Bronchial epithelial cell (primary cell): ENCODE results near the gene ALKBH1. TPM values are rescaled to one million over a fixed set of nuclear protein-coding genes. Genes with fewer than 3 reads are reported as not detected.

Experiments used
- DNase-seq: peaks from one replicate; pipeline ENCODE4 v3.0.0-alpha.2; 2010; ENCODE audit warnings: low read depth
- FAIRE-seq: peaks from 2 replicates; lab custom pipeline; 2011; peaks lifted over from hg19 to GRCh38; lab: Jason Lieb, UNC
- H3K27me3 ChIP-seq: 2 replicates; pipeline ENCODE4 v1.5.1; 2011; ENCODE audit warnings: low read length; ENCODE audit not compliant: control insufficient read depth, insufficient read depth
- H3K36me3 ChIP-seq: 2 replicates; pipeline ENCODE4 v1.5.1; 2011; ENCODE audit warnings: low read length; ENCODE audit not compliant: control insufficient read depth, insufficient read depth
- H3K4me3 ChIP-seq: 2 replicates; pipeline ENCODE4 v1.5.1; 2011; ENCODE audit warnings: mild to moderate bottlenecking, low read depth, low read length, control low read depth
- total RNA-seq: library from RNA; depleted of rRNA; stranded (reverse); fragments of >200 nt; gene quantifications from 2 replicates; pipeline ENCODE4 v1.2.1, GENCODE V29; 2014
- TF ChIP-seq, protein P1 (sequence below): IDR thresholded peaks from 2 replicates; pipeline ENCODE4 v1.5.1; 2011; ENCODE audit warnings: mild to moderate bottlenecking, moderate library complexity, low read length, control low read depth, inconsistent platforms; ENCODE audit not compliant: insufficient read depth, severe bottlenecking

The ALKBH1 gene
- total RNA-seq, 1 donor from 2014 or later: 12.4 TPM

DNA sequence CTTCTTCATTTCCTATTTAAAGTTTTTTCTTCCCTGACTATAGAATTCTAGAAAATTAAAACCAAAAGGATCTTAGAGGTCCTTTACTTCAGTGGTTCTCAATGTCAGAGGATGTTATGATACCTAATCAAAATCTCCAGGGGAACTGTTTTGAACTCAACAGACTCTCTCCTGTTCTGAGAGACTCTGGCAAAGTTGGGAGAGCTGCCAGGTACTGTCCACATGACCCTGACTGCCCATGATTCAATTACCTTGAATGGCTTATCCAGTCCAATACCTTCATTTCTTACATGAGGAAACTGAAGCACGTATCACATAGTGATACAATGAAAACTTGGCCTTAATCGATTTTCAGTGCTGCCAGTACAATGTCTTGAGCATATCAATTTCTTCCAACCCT, 16.6 kb downstream of the ALKBH1 start:
- FAIRE-seq: no peak
- Histone ChIP-seq H3K36me3 (peaks cover 7% of the 10 kb centered on the region), H3K27me3 (no peaks in the 10 kb centered on the region), H3K4me3 (no peak overlapping the region)
- no peak for DNase-seq
- TF ChIP-seq, protein P1, sequence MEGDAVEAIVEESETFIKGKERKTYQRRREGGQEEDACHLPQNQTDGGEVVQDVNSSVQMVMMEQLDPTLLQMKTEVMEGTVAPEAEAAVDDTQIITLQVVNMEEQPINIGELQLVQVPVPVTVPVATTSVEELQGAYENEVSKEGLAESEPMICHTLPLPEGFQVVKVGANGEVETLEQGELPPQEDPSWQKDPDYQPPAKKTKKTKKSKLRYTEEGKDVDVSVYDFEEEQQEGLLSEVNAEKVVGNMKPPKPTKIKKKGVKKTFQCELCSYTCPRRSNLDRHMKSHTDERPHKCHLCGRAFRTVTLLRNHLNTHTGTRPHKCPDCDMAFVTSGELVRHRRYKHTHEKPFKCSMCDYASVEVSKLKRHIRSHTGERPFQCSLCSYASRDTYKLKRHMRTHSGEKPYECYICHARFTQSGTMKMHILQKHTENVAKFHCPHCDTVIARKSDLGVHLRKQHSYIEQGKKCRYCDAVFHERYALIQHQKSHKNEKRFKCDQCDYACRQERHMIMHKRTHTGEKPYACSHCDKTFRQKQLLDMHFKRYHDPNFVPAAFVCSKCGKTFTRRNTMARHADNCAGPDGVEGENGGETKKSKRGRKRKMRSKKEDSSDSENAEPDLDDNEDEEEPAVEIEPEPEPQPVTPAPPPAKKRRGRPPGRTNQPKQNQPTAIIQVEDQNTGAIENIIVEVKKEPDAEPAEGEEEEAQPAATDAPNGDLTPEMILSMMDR: no peak

GRCh38 chr14:77682158-77682553, 25.7 kb downstream of the ALKBH1 start:
- peak; percentile 69 for DNase-seq
- no peaks in the 10 kb centered on the region for H3K36me3 ChIP-seq
- H3K27me3 ChIP-seq: no peaks in the 10 kb centered on the region
- no peak overlapping the region for H3K4me3 ChIP-seq
- TF ChIP-seq, protein P1: no peak
- no peak for FAIRE-seq

DNA sequence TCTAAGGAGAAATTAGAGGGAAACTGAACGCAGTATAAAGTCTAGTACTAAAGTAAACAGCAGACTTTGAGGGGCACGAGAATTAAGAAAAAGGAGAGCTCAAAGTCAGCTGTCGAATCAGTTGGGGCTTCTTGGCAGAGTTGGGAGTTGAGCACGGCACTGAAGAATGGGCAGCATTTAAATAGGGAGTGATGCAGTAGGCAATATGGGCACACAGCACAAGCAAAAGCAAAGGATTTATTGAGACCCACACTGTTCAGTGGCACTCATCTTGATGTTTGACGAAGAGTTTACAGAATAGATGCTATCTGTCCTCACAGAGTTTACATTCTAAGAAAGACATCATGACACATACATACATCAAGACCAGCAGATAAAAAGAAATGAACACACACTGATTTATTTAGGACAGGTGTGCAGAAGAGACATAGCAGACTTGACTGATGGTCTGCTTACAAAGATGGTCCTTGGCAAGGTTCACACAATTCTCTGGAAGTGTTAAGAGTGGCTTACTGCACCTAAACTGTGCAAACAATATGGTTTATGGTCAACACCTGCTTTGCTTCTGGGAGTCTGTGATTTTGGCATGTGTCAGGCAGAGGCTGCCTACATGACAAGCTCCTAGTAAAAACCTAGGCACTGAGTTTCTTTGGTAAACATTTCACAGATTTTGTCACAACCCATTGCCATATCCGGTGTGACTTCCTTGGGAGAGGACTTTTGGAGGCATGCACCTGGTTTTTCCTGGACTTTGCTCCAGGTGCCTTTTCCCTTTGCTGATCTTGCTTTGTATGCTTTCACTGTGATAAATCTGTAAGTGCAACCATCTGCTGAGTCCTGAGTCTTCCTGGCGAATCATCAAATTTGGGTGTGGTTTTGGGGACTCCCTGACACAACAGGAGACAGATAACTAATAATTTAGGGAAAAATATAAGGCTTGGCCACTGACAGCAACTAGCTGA, 26.3 kb downstream of the ALKBH1 start:
- no peak overlapping the region for H3K4me3 ChIP-seq
- DNase-seq (no peak), FAIRE-seq (peak; percentile 80)
- H3K36me3 ChIP-seq: no peaks in the 10 kb centered on the region
- no peaks in the 10 kb centered on the region for H3K27me3 ChIP-seq
- TF ChIP-seq, protein P1: no peak

DNA sequence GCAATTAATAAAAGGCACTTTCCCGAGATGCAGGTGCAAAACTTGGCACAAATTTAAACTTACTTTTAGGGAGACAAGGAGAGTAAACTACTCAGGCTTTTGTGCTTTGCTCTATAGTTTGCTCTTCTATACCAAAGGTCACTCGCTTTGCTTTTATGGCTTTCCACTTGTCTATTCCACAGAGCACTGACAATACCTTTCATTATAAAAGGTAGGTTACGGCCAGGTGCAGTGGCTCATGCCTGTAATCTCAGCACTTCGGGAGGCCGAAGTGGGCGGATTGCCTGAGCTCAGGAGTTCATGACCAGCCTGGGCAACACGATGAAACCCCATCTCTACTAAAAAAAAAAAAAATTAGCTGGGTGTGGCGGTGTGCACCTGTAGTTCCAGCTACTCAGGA, 32.9 kb downstream of the ALKBH1 start:
- Histone ChIP-seq H3K27me3 (no peaks in the 10 kb centered on the region), H3K4me3 (no peak overlapping the region), H3K36me3 (peaks cover 4% of the 10 kb centered on the region)
- FAIRE-seq (no peak), DNase-seq (no peak)
- TF ChIP-seq, protein P1: no peak

GRCh38 chr14:77673193-77673592, 34.6 kb downstream of the ALKBH1 start:
- TF ChIP-seq, protein P1: no peak
- no peak overlapping the region for H3K4me3 ChIP-seq
- H3K27me3 ChIP-seq: no peaks in the 10 kb centered on the region
- DNase-seq (no peak), FAIRE-seq (no peak)
- H3K36me3 ChIP-seq: peaks cover 4% of the 10 kb centered on the region
